ENCODE measurements around the gene ZNF785. TPM values are rescaled to one million over a fixed set of nuclear protein-coding genes. Genes with fewer than 3 reads are reported as not detected.
"Not testable (repeated sequence)": the region's sequence is repeated elsewhere in the genome, so short reads cannot be mapped to it uniquely, and the experiment has no call there.

ZNF785 gene
- total and polyA plus RNA-seq, 3 experiments from 2014 or later: 4.8 to 13.0 (median 10.9) TPM

GRCh38 chr16:30546115-30546514, 39.4 kb downstream of the ZNF785 start:
- CTCF ChIA-PET: interaction anchor here (1.0 to 1.1 kb wide), 3 partner anchors 9 to 52 kb away, joined by 3 read pairs; no protein-coding TSS in a partner anchor
- no peaks in the 10 kb centered on the region for H3K27me3 ChIP-seq (ENCODE audit: insufficient read depth, low read length, poor library complexity, severe bottlenecking)

DNA sequence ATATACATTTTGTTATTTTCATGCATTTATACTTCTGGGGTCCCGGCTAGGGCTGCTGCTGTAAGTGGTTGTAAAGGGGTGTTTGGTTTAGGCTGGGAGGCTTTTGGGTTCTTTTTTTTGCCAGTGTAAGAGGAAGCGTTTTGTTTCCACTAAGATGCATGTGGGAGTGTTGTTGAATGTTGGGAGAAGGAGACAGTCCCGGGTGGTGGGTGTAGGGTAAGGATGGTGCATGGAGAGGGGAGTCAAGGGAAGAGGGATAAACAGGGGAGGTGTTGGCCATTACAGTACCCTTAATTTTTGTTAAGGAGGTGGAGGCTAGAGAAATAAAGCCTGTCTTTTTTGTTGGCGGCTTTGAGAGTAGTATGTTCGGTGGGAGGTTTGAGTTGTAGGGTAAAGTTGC, 42.4 kb downstream of the ZNF785 start:
- Histone ChIP-seq H3K4me3 (ENCODE audit: low read length) (no peak overlapping the region), H3K27me3 (ENCODE audit: insufficient read depth, low read length, poor library complexity, severe bottlenecking) (no peaks in the 10 kb centered on the region), H3K4me1 (ENCODE audit: insufficient read depth, low read length) (no peaks in the 10 kb centered on the region), H3K9me3 (ENCODE audit: low read length) (no peaks in the 10 kb centered on the region), H3K36me3 (ENCODE audit: insufficient read depth, low read length) (peaks cover 4% of the 10 kb centered on the region), H3K27ac (ENCODE audit: low read depth, low read length) (no peak overlapping the region)
- Mint-ChIP-seq H3K36me3 (peaks cover 0 to 3% (median 0%) of the 10 kb centered on the region in 3 donors), H3K9me3 (no peaks in the 10 kb centered on the region), H3K4me3 (no peak overlapping the region), H3K27ac (no peak overlapping the region), H3K4me1 (peaks cover 2 to 8% (median 2%) of the 10 kb centered on the region in 3 donors), H3K27me3 (peaks cover 0 to 2% of the 10 kb centered on the region in 2 donors)
- ChIA-PET CTCF (no interaction called here), POLR2A (interaction anchor here (1.1 kb wide), 1 partner anchor 9 kb away, joined by 7 read pairs; no protein-coding TSS in a partner anchor)
- DNase-seq: no peak

More at GRCh38 chr16:30546115-30546514, 39.4 kb downstream of the ZNF785 start:
- H3K4me1 ChIP-seq (ENCODE audit: insufficient read depth, low read length): peaks cover 3% of the 10 kb centered on the region
- peaks cover 0 to 2% of the 10 kb centered on the region in 2 donors for H3K27me3 Mint-ChIP-seq
- H3K4me3 ChIP-seq (ENCODE audit: low read length): no peak overlapping the region
- no peaks in the 10 kb centered on the region for H3K9me3 ChIP-seq (ENCODE audit: low read length)
- H3K36me3 ChIP-seq (ENCODE audit: insufficient read depth, low read length): no peaks in the 10 kb centered on the region
- no peaks in the 10 kb centered on the region for H3K9me3 Mint-ChIP-seq
- H3K4me3 Mint-ChIP-seq: peak overlapping the region in 1 of 7 donors; percentile 60
- peaks cover 10 to 27% (median 16%) of the 10 kb centered on the region in 3 donors for H3K4me1 Mint-ChIP-seq
- peak overlapping the region in 3 of 8 donors; percentile 19 to 56 (median 20) for H3K27ac Mint-ChIP-seq
- H3K27ac ChIP-seq (ENCODE audit: low read depth, low read length): no peak overlapping the region
- POLR2A ChIA-PET: interaction anchor here (0.6 to 0.7 kb wide), 2 partner anchors 11 to 37 kb away, joined by 4 to 6 read pairs; no protein-coding TSS in a partner anchor
- no peaks in the 10 kb centered on the region for H3K36me3 Mint-ChIP-seq
- DNase-seq: no peak

- Histone ChIP-seq H3K4me3 (ENCODE audit: low read length) (no peak overlapping the region), H3K27me3 (ENCODE audit: insufficient read depth, low read length, poor library complexity, severe bottlenecking) (no peaks in the 10 kb centered on the region), H3K4me1 (ENCODE audit: insufficient read depth, low read length) (no peaks in the 10 kb centered on the region), H3K27ac (ENCODE audit: low read depth, low read length) (peak overlapping the region; percentile 54), H3K36me3 (ENCODE audit: insufficient read depth, low read length) (peaks cover 4% of the 10 kb centered on the region), H3K9me3 (ENCODE audit: low read length) (no peaks in the 10 kb centered on the region)
- ChIA-PET CTCF (interaction anchor here (2.1 kb wide), 1 partner anchor 16 kb away, joined by 7 read pairs; the partner anchor contains the start of gene ZNF764), POLR2A (interaction anchor here (1.1 kb wide), 1 partner anchor 10 kb away, joined by 7 read pairs; no protein-coding TSS in a partner anchor)
- peaks cover 0 to 4% (median 0%) of the 10 kb centered on the region in 3 donors for H3K36me3 Mint-ChIP-seq
- no peak overlapping the region for H3K4me3 Mint-ChIP-seq
- H3K9me3 Mint-ChIP-seq: no peaks in the 10 kb centered on the region
- peaks cover 0 to 2% of the 10 kb centered on the region in 2 donors for H3K27me3 Mint-ChIP-seq
- H3K4me1 Mint-ChIP-seq: peaks cover 0 to 12% (median 6%) of the 10 kb centered on the region in 3 donors
- H3K27ac Mint-ChIP-seq: no peak overlapping the region
- DNase-seq: no peak
Observed at GRCh38 chr16:30541502-30542329, 43.8 kb downstream of the ZNF785 start.

- H3K9me3 ChIP-seq (ENCODE audit: low read length); H3K27ac Mint-ChIP-seq; H3K27me3 Mint-ChIP-seq; H3K36me3 Mint-ChIP-seq; H3K4me3 ChIP-seq (ENCODE audit: low read length); H3K9me3 Mint-ChIP-seq; DNase-seq; H3K27me3 ChIP-seq (ENCODE audit: insufficient read depth, low read length, poor library complexity, severe bottlenecking); POLR2A ChIA-PET; H3K4me1 ChIP-seq (ENCODE audit: insufficient read depth, low read length); H3K36me3 ChIP-seq (ENCODE audit: insufficient read depth, low read length); H3K4me3 Mint-ChIP-seq; H3K27ac ChIP-seq (ENCODE audit: low read depth, low read length): not testable (repeated sequence)
- H3K4me1 Mint-ChIP-seq: peaks cover 6 to 17% (median 12%) of the 10 kb centered on the region in 3 donors
- CTCF ChIA-PET: interaction anchor here (0.6 to 2.1 kb wide), 2 partner anchors 16 to 69 kb away, joined by 3 to 7 read pairs; partner anchors contain the start of genes ZNF689 and ZNF764
Observed at GRCh38 chr16:30540916-30541464, 44.5 kb downstream of the ZNF785 start.

GRCh38 chr16:30539986-30540526, 45.4 kb downstream of the ZNF785 start:
- H3K36me3 ChIP-seq (ENCODE audit: insufficient read depth, low read length); POLR2A ChIA-PET; H3K27ac Mint-ChIP-seq; DNase-seq; H3K4me3 Mint-ChIP-seq; H3K9me3 ChIP-seq (ENCODE audit: low read length); H3K27me3 ChIP-seq (ENCODE audit: insufficient read depth, low read length, poor library complexity, severe bottlenecking); H3K9me3 Mint-ChIP-seq; H3K27me3 Mint-ChIP-seq; H3K4me3 ChIP-seq (ENCODE audit: low read length): not testable (repeated sequence)
- Histone ChIP-seq H3K4me1 (ENCODE audit: insufficient read depth, low read length) (peaks cover 16% of the 10 kb centered on the region), H3K27ac (ENCODE audit: low read depth, low read length) (peak overlapping the region; percentile 9)
- Mint-ChIP-seq H3K36me3 (peaks cover 0 to 12% (median 0%) of the 10 kb centered on the region in 3 donors), H3K4me1 (peaks cover 16 to 25% (median 18%) of the 10 kb centered on the region in 3 donors)
- CTCF ChIA-PET: interaction anchor here (2.1 kb wide), 1 partner anchor 17 kb away, joined by 7 read pairs; the partner anchor contains the start of gene ZNF764

DNA sequence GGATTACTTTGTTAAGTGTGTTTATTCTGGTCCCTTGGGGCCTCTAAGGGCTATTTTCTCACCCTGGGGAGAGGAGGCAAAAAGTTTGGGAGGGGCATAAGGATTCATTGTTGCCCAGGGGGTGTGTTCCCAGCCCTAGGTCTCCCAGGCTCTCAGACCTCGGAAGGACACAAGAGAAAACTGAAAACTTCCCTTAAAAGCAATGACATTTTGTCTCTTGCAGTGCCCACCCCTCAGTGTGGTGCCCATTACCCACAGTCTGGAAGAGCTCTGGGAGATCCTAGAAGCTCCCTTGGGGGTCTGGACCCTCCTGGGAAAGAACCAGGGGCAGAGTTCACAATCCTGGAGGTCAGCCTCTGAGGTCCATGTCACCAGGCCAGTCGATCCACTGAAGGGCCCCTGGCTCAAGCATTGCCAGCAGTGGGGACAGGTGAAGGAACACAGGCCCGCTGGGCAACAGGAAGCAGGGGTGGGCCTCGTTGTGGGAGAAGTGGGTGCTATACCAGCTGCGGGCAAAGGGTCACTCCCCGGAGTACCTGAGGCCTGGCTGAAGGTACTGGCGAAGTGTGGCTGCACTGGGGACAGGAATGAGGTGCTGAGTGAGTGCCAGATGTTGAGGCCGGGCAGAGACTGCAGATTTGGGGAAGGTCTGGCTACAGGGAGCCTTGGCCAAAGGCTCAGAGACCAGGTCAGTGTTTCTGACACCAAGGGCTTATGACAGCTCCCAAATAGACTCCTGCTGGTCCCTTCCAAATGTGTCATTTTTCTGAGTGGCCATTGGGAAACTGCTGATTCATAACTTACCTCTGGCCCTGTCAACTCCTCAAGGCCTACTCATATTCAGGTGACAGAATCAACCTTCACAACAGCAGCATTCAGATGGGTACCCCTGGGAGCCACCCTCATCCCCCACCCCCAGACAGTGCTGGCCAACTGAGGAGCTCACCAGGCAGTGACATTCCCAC, 46.2 kb downstream of the ZNF785 start:
- Histone ChIP-seq H3K4me3 (ENCODE audit: low read length) (no peak overlapping the region), H3K36me3 (ENCODE audit: insufficient read depth, low read length) (peaks cover 4% of the 10 kb centered on the region), H3K9me3 (ENCODE audit: low read length) (no peaks in the 10 kb centered on the region), H3K27me3 (ENCODE audit: insufficient read depth, low read length, poor library complexity, severe bottlenecking) (no peaks in the 10 kb centered on the region), H3K4me1 (ENCODE audit: insufficient read depth, low read length) (peaks cover 17% of the 10 kb centered on the region), H3K27ac (ENCODE audit: low read depth, low read length) (peak overlapping the region; percentile 9)
- CTCF ChIA-PET: interaction anchor here (0.5 to 2.1 kb wide), 2 partner anchors 18 to 724 kb away, joined by 3 to 7 read pairs; partner anchors contain the start of gene ZNF764
- Mint-ChIP-seq H3K4me1 (peaks cover 18 to 29% (median 21%) of the 10 kb centered on the region in 3 donors), H3K36me3 (peaks cover 0 to 18% (median 0%) of the 10 kb centered on the region in 3 donors), H3K27me3 (no peaks in the 10 kb centered on the region), H3K4me3 (no peak overlapping the region), H3K27ac (peak overlapping the region in 1 of 8 donors; percentile 77), H3K9me3 (no peaks in the 10 kb centered on the region)
- POLR2A ChIA-PET: interaction anchor here (1.0 kb wide), 1 partner anchor 24 kb away, joined by 3 read pairs; no protein-coding TSS in a partner anchor
- DNase-seq: no peak
